ENCODE measurements around the gene NXPH1.

DNA sequence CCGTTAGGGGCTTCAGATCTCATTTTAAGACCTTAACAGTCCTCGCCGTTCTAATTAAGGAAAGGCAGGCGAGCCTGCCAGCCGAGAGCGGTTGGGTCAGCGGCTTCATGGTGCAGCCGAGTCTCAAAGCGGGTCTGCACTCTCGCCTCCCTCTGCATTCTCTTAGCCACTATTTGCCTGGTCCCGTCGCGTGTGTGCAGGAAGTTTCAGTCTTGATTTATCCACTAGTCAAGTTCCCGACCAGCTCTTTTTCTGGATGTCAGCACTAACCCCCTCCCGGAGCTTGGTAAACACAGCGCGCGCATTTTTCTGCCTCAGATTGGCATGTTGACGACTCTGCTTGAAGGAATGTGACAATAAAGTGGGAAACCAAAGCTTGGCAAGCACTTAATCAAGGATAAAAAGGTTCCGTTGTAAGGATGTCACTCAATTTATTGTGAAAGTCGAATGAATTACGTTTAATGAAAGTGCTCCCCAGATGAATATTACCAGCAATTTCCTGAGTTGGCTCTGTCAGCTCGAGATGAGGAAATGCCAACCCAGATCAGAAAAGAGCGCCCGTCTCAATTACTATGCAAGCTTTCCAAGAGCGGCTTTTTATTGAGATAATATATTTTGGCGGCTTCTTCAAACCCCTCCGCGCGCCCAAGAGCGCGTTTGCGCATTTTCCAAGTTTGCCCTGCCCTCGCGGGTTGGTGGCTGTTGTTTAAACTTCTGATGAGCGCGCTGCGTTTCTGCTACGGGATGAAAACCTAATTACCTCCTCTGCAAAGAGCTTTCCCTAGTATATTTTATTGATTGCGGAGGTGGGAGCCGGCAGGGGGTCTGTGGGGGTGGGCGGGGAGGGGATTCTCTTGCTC lies 7.9 kb downstream of the NXPH1 start:
- TF ChIP-seq, protein P1, sequence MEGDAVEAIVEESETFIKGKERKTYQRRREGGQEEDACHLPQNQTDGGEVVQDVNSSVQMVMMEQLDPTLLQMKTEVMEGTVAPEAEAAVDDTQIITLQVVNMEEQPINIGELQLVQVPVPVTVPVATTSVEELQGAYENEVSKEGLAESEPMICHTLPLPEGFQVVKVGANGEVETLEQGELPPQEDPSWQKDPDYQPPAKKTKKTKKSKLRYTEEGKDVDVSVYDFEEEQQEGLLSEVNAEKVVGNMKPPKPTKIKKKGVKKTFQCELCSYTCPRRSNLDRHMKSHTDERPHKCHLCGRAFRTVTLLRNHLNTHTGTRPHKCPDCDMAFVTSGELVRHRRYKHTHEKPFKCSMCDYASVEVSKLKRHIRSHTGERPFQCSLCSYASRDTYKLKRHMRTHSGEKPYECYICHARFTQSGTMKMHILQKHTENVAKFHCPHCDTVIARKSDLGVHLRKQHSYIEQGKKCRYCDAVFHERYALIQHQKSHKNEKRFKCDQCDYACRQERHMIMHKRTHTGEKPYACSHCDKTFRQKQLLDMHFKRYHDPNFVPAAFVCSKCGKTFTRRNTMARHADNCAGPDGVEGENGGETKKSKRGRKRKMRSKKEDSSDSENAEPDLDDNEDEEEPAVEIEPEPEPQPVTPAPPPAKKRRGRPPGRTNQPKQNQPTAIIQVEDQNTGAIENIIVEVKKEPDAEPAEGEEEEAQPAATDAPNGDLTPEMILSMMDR (IDR thresholded peaks at IDR 0.05) = no peak
- no peak for TF ChIP-seq EZH2 (IDR thresholded peaks at IDR 0.05; ENCODE audit: borderline replicate concordance, insufficient read depth, low read depth, low read length, poor library complexity, severe bottlenecking)

Measured in B cell (primary cell).